Stimulated activated CD4-positive, alpha-beta T cell treated with anti-CD3 and anti-CD28 coated beads, Interleukin-12 subunit alpha, Interleukin-12 subunit beta, amount 100 ng/mL, for 48 hours (primary cell): ENCODE data around the gene DIP2B.
"Not testable (repeated sequence)": the region's sequence is repeated elsewhere in the genome, so short reads cannot be mapped to it uniquely, and the experiment has no call there.

ENCODE experiments used
- DNase-seq, 3 donors: peaks; one replicate each; pipeline ENCODE4 v3.0.0-alpha.2; 2020; ENCODE audit warnings: low read depth in 2 of 3, low spot score in 1 of 3

DIP2B gene

DNA sequence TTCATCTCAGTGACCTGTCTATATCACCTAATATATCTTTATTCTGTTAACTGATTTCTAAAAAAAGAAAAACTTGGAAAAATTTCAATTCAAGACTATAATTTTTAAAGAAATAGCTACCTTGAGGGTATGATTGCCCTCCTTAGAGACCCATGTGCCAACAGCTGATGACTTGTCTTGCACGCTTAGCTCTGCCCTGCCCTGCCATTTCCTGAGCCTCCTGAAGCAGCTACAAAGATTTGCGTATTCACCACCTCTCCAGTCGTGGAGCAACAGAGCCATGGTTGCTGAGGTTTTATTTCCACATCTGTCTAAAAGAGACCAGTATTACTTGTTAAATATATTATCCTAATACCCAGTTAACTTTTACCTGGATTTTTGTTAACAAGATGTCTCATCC lies 167.4 kb downstream of the DIP2B start:
- DNase-seq, result no peak

- DNase-seq, result no peak
Measured at GRCh38 chr12:50676756-50677155, 172.0 kb downstream of the DIP2B start.

DNA sequence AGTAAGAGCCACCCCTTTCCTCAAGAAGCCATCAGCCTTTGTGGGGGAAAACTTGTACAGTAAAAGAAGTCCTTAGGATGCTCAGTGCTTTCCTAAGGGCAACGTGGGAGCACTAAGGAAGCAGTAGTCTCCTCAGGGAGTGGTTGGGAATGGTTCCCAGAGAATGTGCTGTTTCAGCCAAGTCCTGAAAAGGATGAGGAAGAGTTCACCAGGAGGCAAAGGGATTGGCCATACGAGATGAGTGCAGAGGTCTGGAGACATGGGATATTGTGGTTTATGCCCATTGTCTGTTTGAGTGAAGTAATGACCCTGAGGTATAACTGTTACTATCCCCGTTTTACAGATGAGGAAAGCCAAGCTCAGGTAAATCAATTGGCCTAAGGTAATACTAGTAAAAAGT lies 173.1 kb downstream of the DIP2B start:
- no peak for DNase-seq

DNA sequence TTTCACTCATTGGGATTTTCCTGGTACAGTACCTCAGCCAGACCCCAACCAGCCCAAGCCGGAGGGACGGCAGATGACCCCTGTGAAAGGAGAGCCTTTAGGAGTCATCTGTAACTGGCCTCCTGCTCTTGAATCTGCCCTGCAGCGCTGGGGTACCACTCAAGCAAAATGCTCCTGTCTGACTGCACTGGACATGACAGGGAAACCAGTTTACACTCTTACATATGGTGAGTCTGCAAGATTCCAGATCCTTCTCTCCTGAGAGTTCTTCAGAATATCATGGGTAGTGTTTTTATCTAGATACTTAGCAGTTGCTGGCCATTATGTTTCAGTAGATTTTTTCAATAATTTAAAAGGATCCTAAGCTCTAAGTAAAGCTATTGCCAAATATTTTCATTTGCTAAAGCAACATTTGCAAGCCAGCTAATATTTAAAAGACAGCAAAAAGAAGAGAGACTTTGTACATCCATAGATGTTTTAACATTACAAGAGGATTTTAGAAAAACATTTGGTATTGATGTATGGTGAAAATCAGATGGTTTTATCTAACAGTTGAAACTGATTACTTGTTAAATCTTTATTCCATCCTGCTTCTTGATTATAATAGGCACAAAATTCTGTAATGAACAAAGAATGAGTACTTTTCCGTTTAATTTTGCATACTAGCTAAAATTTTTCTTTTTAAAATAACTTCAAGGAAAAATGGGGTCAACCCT lies 174.0 kb downstream of the DIP2B start:
- no peak for DNase-seq

DNA sequence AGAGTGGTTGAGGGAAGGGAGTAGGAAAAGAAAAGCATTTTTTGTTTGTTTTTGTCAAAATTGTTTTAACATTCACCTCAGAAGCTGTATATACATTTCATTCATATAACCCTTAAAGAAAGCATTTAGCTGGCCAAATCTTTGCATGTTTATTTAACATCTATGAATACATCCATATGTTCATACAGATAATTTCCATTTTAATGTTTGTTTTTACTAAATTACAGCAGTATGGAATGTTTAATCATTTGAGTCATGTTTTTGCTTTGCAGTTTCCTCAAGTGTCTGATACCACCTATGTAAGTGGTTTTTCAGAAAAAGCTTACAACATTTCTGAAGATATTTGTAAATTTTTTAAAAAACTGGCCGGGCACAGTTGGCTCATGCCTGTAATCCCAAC lies 174.8 kb downstream of the DIP2B start:
- no peak for DNase-seq

DNA sequence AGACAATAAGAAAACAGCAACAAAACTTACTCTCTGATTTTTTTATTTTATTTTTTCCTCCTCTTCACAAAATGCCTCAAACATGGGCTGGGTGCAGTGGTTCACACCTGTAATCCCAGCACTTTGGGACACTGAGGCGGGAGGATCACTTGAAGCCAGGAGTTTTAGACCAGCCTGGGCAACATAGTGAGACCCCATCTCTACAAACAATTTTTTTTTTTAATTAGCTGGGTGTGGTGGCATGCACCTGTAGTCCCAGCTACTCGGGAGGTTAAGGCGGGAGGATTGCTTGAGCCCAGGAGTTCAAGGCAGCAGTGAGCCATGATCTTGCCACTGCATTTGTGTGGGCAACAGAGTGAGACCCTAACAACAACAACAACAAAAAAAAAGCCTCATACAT lies 176.3 kb downstream of the DIP2B start:
- not testable (repeated sequence) for DNase-seq

DNA sequence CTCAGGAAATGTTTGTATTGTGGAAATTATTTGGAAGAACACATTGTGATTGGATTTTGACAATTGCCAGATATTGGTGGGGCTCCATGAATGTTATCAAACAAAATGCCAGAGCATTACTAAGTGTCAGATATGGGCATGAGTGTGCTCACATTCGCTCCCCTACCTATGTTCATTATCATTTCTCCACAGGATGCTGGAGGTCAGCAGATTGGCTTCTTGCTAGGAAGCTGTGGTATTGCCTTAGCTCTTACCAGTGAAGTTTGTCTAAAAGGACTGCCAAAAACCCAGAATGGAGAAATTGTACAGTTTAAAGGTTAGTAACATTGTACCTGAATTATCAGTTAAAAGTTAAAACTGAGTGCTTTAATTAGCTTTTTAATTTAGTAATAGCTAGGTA lies 180.9 kb downstream of the DIP2B start:
- DNase-seq, result no peak

GRCh38 chr12:50686406-50686805 lies 181.6 kb downstream of the DIP2B start:
- no peak for DNase-seq

DNA sequence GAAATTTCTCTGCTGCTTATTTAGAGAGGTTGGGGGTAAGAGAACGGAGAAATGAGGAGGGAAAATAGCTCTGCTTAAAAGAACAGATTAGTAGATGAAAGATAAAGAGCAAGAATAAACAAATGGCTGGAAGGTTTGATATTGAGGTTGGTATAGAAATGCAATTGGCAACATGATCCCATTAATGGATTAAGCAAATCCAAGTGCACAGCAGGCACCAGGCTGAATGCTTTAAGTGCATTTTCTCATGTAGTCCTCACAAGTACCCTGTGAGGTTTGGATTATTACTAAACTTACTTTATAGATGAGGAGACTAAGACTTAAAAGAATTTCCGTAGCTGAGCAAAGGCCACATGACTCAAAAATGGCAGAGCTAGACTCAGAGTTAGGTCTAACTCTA lies 182.2 kb downstream of the DIP2B start:
- DNase-seq, result no peak

DNA sequence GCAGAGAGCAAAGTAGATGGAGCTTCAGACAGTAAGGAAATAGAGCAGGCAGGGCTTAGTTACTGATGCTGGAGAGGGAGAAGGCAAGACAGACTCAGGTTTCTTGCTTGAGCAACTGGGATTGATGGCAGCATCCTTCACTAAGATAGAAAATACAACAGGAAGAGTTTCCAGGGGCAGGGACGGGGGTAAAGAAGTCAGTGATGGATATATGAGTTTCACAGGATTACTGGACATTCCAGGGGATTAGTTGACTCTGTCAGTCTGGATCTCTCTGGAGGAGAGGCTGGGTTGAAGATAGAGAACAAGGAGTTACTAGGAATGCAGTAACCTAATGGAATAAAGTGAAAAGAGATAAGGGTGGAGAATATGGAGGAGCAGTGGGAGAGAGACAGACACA lies 184.7 kb downstream of the DIP2B start:
- no peak for DNase-seq

DNA sequence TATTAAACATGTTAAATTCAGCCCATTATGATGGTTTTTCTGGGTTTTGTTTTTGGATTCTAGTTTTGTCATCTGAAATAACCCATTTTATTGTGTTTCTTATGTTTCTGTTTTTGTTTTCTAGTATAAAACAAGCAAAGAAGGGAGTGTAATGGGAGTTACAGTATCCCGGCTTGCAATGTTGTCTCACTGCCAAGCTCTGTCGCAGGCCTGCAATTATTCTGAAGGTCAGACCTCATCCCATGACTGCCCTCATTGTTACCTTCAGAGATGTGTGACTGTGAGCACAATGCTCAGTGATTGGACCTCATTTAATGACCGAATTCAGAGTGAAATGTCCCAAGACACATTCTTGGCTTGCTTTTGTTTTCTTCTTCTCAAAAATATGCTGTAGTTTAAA lies 186.1 kb downstream of the DIP2B start:
- no peak for DNase-seq

GRCh38 chr12:50695961-50696360 lies 191.2 kb downstream of the DIP2B start:
- DNase-seq, result no peak

DNA sequence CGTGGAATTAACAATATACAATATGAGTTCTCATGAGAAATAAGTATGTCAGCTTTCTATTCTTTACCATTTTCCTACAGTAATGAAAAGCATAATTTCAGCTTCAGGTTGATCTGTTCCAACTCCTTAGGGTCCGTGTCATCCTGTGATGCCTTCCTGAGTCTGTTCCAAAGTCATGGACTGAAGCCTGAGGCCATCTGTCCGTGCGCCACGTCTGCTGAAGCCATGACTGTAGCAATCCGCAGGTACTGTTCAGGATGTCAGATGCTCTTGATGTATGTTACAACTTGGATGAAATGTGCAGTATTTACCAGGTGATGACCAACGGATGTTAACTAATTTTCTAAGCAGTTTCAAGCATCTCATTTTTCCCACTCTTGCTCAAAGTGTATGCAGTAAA lies 192.1 kb downstream of the DIP2B start:
- no peak for DNase-seq

DNA sequence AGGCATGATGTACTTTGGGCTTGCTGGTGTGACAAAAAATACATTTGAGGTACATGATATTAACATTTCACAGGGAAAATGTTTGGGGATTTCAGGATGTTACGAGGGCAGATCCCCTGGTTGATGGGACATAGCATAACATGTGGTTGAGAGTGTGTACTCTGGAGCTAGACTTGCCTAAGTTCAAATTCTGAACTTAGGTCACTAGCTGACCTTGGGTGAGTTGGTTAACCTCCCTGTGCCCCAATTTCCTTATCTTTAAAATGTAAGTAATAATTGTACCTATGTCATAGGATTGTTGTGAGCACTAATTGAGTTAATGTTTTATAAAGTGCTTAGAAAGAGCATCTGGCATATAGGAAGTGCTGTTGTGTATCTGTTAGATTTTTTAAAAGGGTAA lies 194.4 kb downstream of the DIP2B start:
- DNase-seq, result no peak

GRCh38 chr12:50699940-50700339 lies 195.2 kb downstream of the DIP2B start:
- DNase-seq, result no peak

GRCh38 chr12:50706606-50707005 lies 201.8 kb downstream of the DIP2B start:
- DNase-seq, result no peak

- DNase-seq, result no peak
Measured at GRCh38 chr12:50707396-50707795, 202.6 kb downstream of the DIP2B start.

GRCh38 chr12:50708631-50709030 lies 203.8 kb downstream of the DIP2B start:
- no peak for DNase-seq

- DNase-seq, result no peak
Measured at GRCh38 chr12:50711121-50711520, 206.3 kb downstream of the DIP2B start.

DNA sequence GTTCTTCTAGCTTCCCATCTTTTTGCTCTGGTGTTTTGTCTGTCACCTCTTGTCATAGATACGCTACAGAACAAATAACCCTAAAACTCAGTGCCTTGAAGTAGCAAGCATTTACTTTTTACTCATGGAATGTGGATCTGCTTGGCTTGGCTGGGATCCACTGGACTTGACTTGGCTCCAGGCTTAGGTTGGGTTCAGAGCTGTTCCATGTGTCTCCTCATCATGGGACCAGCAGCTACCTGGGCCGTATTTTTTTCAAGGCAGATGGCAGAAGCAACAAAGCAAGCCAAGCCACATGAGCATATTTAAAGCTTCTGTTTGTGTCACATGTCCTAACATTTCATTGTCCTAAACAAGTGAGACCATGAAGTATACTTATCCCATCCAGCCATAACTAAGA lies 210.4 kb downstream of the DIP2B start:
- no peak for DNase-seq

DNA sequence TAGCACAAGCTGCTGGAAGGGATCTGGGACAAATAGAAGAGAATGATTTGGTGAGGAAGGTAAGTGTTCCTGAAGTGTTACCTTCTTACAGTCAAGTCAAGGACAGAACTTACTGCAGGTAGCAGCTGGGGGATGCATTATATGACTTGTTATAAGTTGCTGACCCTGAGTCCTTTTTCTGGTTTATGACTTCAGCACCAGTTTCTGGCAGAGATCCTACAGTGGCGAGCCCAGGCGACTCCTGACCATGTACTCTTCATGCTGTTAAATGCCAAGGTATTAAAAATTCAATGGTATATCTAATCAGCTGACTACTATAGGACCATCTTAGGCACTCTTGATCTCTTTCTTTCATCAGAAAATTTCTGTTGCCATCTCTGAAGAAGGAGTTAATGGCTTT lies 214.0 kb downstream of the DIP2B start:
- DNase-seq, result no peak

DNA sequence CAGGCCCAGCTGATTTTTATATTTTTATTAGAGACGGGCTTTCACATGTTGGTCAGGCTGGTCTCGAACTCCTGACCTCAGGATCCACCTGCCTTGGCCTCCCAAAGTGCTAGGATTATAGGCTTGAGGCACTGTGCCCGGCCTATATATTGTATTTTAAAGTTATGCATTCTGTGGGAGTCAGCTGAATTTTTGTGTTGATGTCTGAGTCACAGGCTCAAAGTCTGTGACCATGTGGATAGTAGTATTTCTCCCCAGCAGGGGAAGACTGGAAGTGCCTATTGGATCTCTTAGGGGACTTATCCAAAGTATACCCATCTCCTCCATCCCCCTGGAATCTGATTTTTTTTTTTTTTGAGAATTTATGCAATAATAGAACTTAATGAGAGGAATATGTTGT lies 215.3 kb downstream of the DIP2B start:
- no peak for DNase-seq

DNA sequence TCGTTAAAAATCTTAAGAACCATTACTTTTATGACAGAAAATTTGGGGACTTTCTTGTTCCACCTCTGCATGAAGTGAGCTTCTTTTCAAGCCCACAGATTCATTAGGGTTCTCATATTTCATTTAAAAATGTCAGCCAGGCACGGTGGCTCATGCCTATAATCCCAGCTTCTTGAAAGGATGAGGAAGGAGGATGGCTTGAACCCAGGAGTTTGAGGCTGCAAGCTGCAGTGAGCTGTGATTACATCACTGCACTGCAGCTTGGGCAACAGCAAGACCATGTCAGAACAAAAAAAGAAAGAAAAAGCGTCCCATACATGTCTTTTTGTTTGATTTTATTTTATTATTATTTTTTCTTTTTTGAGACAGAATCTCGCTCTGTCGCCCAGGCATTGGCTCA lies 215.7 kb downstream of the DIP2B start:
- no peak for DNase-seq

DNA sequence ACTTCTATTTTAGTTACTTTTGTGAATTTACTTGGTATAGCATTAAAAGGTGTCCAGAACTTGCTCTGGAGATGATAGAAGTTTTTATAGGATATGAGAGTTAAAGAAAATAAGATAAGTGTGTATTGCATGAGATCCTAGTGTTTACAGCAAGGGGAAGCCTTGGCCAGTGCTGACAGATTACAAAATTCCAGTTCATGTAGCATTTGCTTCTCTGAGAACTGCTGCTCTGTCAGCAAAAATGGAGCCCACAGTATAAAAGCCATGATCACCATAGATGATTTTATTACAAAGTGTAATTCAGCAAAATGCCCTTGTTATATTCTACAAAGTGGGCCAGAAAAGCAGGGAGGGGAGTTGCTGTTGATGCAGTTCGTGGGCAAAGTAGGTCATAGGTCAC lies 219.1 kb downstream of the DIP2B start:
- no peak for DNase-seq
